Endothelial cell of umbilical vein (primary cell): ENCODE measurements around the gene SLC36A3. TPM values are rescaled to one million over a fixed set of nuclear protein-coding genes. Genes with fewer than 3 reads are reported as not detected.
"Not testable (repeated sequence)": the region's sequence is repeated elsewhere in the genome, so short reads cannot be mapped to it uniquely, and the experiment has no call there.

Experiments used
- BruUV-seq: library from RNA; stranded (reverse); fragments of 400-500 nt; replicated peaks from 2 replicates; lab custom pipeline; 2021; lab: Mats Ljungman, UMichigan
- CTCF ChIA-PET: fragments of 300-600, 350-600 bp; sonication (Branson Sonifier 250); formaldehyde crosslinking; loops from one replicate; lab custom pipeline; 2021; ENCODE audit warnings: antibody characterized with exemption, inconsistent platforms; lab: Charles Lee
- POLR2A ChIA-PET: fragments of 300-600, 350-600 bp; sonication (Branson Sonifier 250); formaldehyde crosslinking; loops from one replicate; lab custom pipeline; 2021; ENCODE audit warnings: antibody characterized with exemption, inconsistent platforms; lab: Charles Lee
- DNase-seq: peaks from one replicate; pipeline ENCODE4 v3.0.0-alpha.2; 2011; ENCODE audit warnings: low read depth, low spot score
- FAIRE-seq: peaks from 2 replicates; lab custom pipeline; 2011; peaks lifted over from hg19 to GRCh38; lab: Jason Lieb, UNC
- H2AFZ ChIP-seq: 2 replicates; pipeline ENCODE4 v1.6.0; 2012; ENCODE audit warnings: low read depth, low read length, control low read depth, inconsistent platforms
- H3K27ac ChIP-seq: 2 replicates; pipeline ENCODE4 v1.5.1; 2011; ENCODE audit warnings: low read depth, mild to moderate bottlenecking, control low read depth, low read length, moderate library complexity; ENCODE audit not compliant: insufficient read depth
- H3K27me3 ChIP-seq, 2 experiments: 2 replicates each; pipeline versions ENCODE4 v1.6.0 to v1.6.1; 2011; ENCODE audit warnings: low read length in 2 of 2, mixed read lengths in 1 of 2; ENCODE audit not compliant: control insufficient read depth in 2 of 2, insufficient read depth in 2 of 2
- H3K36me3 ChIP-seq, 2 experiments: 2 replicates in 1 of 2; 3 replicates in 1 of 2; pipeline ENCODE4 v1.5.1; 2011; ENCODE audit warnings: low read length in 2 of 2, mild to moderate bottlenecking in 1 of 2, moderate library complexity in 1 of 2; ENCODE audit not compliant: control insufficient read depth in 2 of 2, insufficient read depth in 2 of 2; ENCODE audit errors: extremely low read depth in 1 of 2
- H3K4me1 ChIP-seq: 3 replicates; pipeline ENCODE4 v1.5.1; 2011; ENCODE audit warnings: mild to moderate bottlenecking, low read length; ENCODE audit not compliant: control insufficient read depth, insufficient read depth; ENCODE audit errors: extremely low read depth
- H3K4me2 ChIP-seq: 2 replicates; pipeline ENCODE4 v1.6.1; 2011; ENCODE audit warnings: low read length, control low read depth, mixed read lengths; ENCODE audit not compliant: insufficient read depth
- H3K4me3 ChIP-seq, 3 experiments: fragments of 200-600 bp in 1 of 3; sonication (generic), shearing (Covaris generic) in 1 of 3; replicated peaks in 1 of 3; 2 replicates each; pipeline ENCODE4 v1.5.1; 2011 to 2016; ENCODE audit warnings: control low read depth in 3 of 3, low read length in 3 of 3, mild to moderate bottlenecking in 2 of 3, inconsistent platforms in 1 of 3, low read depth in 1 of 3, moderate library complexity in 1 of 3; ENCODE audit not compliant: insufficient read depth in 1 of 3
- H3K79me2 ChIP-seq: 2 replicates; pipeline ENCODE4 v1.6.0; 2012; ENCODE audit warnings: low read length, inconsistent platforms; ENCODE audit not compliant: control insufficient read depth, insufficient read depth
- H3K9ac ChIP-seq: replicated peaks from 2 replicates; pipeline ENCODE3; 2011; ENCODE audit warnings: low read length, control low read depth; ENCODE audit not compliant: insufficient read depth; ENCODE audit errors: extremely low read depth
- H3K9me1 ChIP-seq: replicated peaks from 3 replicates; pipeline ENCODE4 v1.6.0; 2011; ENCODE audit warnings: mild to moderate bottlenecking, low read length; ENCODE audit not compliant: control insufficient read depth, insufficient read depth; ENCODE audit errors: extremely low read depth
- H3K9me3 ChIP-seq: replicated peaks from 2 replicates; pipeline ENCODE4 v1.5.1; 2012; ENCODE audit warnings: low read length, inconsistent platforms; ENCODE audit not compliant: control insufficient read depth, insufficient read depth
- H4K20me1 ChIP-seq: replicated peaks from 2 replicates; pipeline ENCODE3; 2011; ENCODE audit warnings: mild to moderate bottlenecking, low read length; ENCODE audit not compliant: control insufficient read depth, insufficient read depth; ENCODE audit errors: extremely low read depth
- EZH2 ChIP-seq: IDR thresholded peaks from 2 replicates; pipeline ENCODE4 v1.6.1; 2012; ENCODE audit warnings: borderline replicate concordance, low read depth, mild to moderate bottlenecking, moderate library complexity, low read length, inconsistent platforms; ENCODE audit not compliant: severe bottlenecking
- GATA2 ChIP-seq: IDR thresholded peaks from 2 replicates; pipeline ENCODE4 v1.7.0; 2011; ENCODE audit warnings: low read depth, mild to moderate bottlenecking, moderate library complexity, mixed read lengths, low read length; ENCODE audit not compliant: insufficient read length, insufficient read depth
- MAX ChIP-seq: IDR thresholded peaks from 2 replicates; pipeline ENCODE4 v1.6.1; 2011; ENCODE audit not compliant: insufficient read depth, insufficient read length
- dilution Hi-C: fragments of 300-500 bp; cut with MboI; formaldehyde crosslinking; loops from one replicate; pipeline ENCODE4 v1.15.0; 2019; ENCODE audit warnings: low sequenced_read_pairs; ENCODE audit not compliant: extremely low pct_ligation_motif_present
- intact Hi-C: fragments of 100-400 bp; cut with micrococcal nuclease; formaldehyde crosslinking; loops from one replicate; pipeline ENCODE4 v1.10.0; 2022
- polyA plus RNA-seq, 4 experiments: library from polyadenylated mRNA; depleted of rRNA in 3 of 4; stranded (reverse) in 3 of 4; unstranded in 1 of 4; fragments of >200 nt; gene quantifications; 2 replicates each; pipeline versions ENCODE4 v1.2.1 to v1.2.3, GENCODE V29; 2011 to 2012; ENCODE audit warnings: missing spikeins in 1 of 4
- total RNA-seq: library from RNA; stranded (reverse); gene quantifications from 2 replicates; pipeline ENCODE4 v1.2.3, GENCODE V29; 2021

SLC36A3 gene
- total and polyA plus RNA-seq, 2 donors (not counting 3 experiments of a cell fraction or from before 2014, with no cell fraction given), result not detected

GRCh38 chr5:151310932-151311331 is 7.4 kb upstream of the SLC36A3 start:
- dilution Hi-C loops (no loop called here), intact Hi-C loops (loop anchor here (10.0 kb wide), 2 partner anchors 146 to 194 kb away; no protein-coding TSS in a partner anchor)
- ChIA-PET CTCF (no interaction called here), POLR2A (no interaction called here)
- Histone ChIP-seq H3K4me3 (no peak overlapping the region), H2AFZ (no peak overlapping the region), H3K9me3 (no peaks in the 10 kb centered on the region), H4K20me1 (no peaks in the 10 kb centered on the region), H3K4me2 (no peak overlapping the region), H3K27ac (no peak overlapping the region), H3K27me3 (no peaks in the 10 kb centered on the region), H3K4me1 (no peaks in the 10 kb centered on the region), H3K36me3 (no peaks in the 10 kb centered on the region), H3K9ac (no peak overlapping the region), H3K79me2 (no peaks in the 10 kb centered on the region), H3K9me1 (no peaks in the 10 kb centered on the region)
- TF ChIP-seq MAX (no peak), EZH2 (no peak), GATA2 (no peak)
- BruUV-seq, result no TSS peak
- FAIRE-seq (no peak), DNase-seq (no peak)

- H4K20me1 ChIP-seq, H3K9me1 ChIP-seq, BruUV-seq, H3K4me1 ChIP-seq, H3K4me2 ChIP-seq, H3K4me3 ChIP-seq, H3K79me2 ChIP-seq, H3K9me3 ChIP-seq, H3K36me3 ChIP-seq, H3K9ac ChIP-seq, DNase-seq, H3K27me3 ChIP-seq, H3K27ac ChIP-seq, CTCF ChIA-PET, FAIRE-seq, dilution Hi-C loops, POLR2A ChIA-PET, H2AFZ ChIP-seq: not testable (repeated sequence)
- intact Hi-C loops, result loop anchor here (10.0 kb wide), 2 partner anchors 145 to 195 kb away; no protein-coding TSS in a partner anchor
Measured at GRCh38 chr5:151309821-151310220, 6.3 kb upstream of the SLC36A3 start.

- POLR2A ChIA-PET, result not testable (repeated sequence)
Measured at GRCh38 chr5:151309266-151309665, 5.7 kb upstream of the SLC36A3 start.

More at GRCh38 chr5:151309266-151309665, 5.7 kb upstream of the SLC36A3 start:
- H3K27ac ChIP-seq, H3K4me1 ChIP-seq, H3K9me3 ChIP-seq, H3K4me2 ChIP-seq, dilution Hi-C loops, H3K79me2 ChIP-seq, H3K9ac ChIP-seq, BruUV-seq, DNase-seq, H3K27me3 ChIP-seq, H3K9me1 ChIP-seq, H4K20me1 ChIP-seq, H3K4me3 ChIP-seq, FAIRE-seq, H3K36me3 ChIP-seq, intact Hi-C loops, CTCF ChIA-PET, H2AFZ ChIP-seq: not testable (repeated sequence)
